ENCODE measurements around the gene MCC.

DNA sequence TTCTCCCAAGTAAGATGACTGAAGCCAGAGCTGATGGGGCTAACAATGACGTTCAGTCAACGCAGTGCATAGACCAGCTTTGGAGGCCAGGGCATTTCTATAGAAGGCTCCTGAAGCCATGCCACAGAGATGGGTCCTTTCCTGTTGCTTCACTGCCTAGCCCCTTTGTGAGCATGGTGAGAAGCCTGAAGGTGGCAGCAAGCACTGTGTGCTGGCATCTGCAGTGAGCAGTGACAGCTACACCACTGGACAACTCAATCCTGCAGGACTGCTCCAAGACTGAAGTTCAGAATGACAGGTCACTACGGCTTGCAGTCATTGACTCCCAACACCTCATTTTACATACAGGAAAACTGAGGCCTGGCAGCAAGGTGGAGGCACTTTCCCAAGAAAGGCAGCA, 282.4 kb downstream of the MCC start:
- no peak for TF ChIP-seq SIN3A (IDR thresholded peaks at IDR 0.05; ENCODE audit: borderline replicate concordance, insufficient read depth, low read depth, low read length)
- TF ChIP-seq, protein P1, sequence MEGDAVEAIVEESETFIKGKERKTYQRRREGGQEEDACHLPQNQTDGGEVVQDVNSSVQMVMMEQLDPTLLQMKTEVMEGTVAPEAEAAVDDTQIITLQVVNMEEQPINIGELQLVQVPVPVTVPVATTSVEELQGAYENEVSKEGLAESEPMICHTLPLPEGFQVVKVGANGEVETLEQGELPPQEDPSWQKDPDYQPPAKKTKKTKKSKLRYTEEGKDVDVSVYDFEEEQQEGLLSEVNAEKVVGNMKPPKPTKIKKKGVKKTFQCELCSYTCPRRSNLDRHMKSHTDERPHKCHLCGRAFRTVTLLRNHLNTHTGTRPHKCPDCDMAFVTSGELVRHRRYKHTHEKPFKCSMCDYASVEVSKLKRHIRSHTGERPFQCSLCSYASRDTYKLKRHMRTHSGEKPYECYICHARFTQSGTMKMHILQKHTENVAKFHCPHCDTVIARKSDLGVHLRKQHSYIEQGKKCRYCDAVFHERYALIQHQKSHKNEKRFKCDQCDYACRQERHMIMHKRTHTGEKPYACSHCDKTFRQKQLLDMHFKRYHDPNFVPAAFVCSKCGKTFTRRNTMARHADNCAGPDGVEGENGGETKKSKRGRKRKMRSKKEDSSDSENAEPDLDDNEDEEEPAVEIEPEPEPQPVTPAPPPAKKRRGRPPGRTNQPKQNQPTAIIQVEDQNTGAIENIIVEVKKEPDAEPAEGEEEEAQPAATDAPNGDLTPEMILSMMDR (IDR thresholded peaks at IDR 0.05): no peak
- TF ChIP-seq, protein P2, sequence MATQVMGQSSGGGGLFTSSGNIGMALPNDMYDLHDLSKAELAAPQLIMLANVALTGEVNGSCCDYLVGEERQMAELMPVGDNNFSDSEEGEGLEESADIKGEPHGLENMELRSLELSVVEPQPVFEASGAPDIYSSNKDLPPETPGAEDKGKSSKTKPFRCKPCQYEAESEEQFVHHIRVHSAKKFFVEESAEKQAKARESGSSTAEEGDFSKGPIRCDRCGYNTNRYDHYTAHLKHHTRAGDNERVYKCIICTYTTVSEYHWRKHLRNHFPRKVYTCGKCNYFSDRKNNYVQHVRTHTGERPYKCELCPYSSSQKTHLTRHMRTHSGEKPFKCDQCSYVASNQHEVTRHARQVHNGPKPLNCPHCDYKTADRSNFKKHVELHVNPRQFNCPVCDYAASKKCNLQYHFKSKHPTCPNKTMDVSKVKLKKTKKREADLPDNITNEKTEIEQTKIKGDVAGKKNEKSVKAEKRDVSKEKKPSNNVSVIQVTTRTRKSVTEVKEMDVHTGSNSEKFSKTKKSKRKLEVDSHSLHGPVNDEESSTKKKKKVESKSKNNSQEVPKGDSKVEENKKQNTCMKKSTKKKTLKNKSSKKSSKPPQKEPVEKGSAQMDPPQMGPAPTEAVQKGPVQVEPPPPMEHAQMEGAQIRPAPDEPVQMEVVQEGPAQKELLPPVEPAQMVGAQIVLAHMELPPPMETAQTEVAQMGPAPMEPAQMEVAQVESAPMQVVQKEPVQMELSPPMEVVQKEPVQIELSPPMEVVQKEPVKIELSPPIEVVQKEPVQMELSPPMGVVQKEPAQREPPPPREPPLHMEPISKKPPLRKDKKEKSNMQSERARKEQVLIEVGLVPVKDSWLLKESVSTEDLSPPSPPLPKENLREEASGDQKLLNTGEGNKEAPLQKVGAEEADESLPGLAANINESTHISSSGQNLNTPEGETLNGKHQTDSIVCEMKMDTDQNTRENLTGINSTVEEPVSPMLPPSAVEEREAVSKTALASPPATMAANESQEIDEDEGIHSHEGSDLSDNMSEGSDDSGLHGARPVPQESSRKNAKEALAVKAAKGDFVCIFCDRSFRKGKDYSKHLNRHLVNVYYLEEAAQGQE (IDR thresholded peaks at IDR 0.05; ENCODE audit: insufficient read depth in 1 of 2, low read depth in 2 of 2, low read length in 1 of 2): no peak
- TF ChIP-seq TCF7L2 (IDR thresholded peaks at IDR 0.05; ENCODE audit: low read depth, low read length): no peak

Data from Panc1 (cell line).